HG02588 (cell line): ENCODE measurements around the gene RMND5B.
A peak's percentile ranks its signal among the peaks of the same experiment; 100 is the strongest.
"Not testable (repeated sequence)": the region's sequence is repeated elsewhere in the genome, so short reads cannot be mapped to it uniquely, and the experiment has no call there.

Source experiments
- ATAC-seq: cut with Tn5 transposase; IDR thresholded peaks from one replicate; pipeline ENCODE4 v1.9.1; 2021; ENCODE audit warnings: mild to moderate bottlenecking, moderate library complexity; ENCODE audit not compliant: unreplicated experiment

Gene RMND5B, protein sequence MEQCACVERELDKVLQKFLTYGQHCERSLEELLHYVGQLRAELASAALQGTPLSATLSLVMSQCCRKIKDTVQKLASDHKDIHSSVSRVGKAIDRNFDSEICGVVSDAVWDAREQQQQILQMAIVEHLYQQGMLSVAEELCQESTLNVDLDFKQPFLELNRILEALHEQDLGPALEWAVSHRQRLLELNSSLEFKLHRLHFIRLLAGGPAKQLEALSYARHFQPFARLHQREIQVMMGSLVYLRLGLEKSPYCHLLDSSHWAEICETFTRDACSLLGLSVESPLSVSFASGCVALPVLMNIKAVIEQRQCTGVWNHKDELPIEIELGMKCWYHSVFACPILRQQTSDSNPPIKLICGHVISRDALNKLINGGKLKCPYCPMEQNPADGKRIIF

DNA sequence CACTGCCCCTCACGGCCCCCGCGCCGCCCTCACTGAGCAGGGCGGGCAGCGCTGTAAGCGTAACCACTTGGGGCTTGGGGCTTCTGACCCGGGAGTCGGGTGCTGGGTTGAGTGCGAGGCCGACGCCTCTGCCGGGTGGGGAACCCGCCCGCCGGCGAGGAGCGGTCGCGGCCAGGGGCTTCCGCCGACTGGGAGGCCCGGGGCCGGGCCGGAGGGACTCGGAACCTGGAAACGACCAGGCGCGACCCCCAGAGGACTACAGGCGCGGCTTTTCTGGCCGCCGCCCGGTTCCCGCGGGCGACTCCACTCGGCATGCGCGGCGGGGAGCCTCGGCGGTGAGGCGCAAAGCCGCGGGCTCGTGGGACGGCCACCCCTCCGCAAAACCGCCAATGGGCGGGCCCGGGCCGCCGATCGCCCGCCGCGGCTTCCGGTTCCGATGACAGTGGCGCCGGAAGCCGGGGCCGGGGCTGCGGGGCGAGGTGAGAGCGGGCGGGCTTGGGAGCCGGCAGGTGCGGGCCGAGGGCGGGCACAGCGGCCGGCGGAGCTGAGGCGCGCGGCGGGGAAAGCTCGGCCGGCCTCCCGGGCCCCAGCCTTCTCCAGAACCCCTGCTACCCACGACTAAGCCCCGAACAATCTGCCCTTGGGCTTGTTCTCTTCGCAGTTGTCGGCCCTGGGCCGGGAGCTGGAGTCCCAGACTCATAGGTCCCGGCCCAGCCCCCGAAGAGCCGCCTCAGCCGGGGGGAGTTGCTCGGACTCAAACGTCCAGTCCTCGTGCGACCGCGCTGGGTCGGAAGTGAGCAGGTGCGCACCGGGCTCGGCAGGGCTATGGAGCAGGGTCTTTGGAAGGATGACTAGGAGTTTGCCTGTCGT is at the start of gene RMND5B:
TSS of gene RMND5B (plus strand) at position 439 of the 870 bp plus-strand sequence. CDS start 7,106 bp downstream, outside the sequence.
- peak; percentile 79 for ATAC-seq

DNA sequence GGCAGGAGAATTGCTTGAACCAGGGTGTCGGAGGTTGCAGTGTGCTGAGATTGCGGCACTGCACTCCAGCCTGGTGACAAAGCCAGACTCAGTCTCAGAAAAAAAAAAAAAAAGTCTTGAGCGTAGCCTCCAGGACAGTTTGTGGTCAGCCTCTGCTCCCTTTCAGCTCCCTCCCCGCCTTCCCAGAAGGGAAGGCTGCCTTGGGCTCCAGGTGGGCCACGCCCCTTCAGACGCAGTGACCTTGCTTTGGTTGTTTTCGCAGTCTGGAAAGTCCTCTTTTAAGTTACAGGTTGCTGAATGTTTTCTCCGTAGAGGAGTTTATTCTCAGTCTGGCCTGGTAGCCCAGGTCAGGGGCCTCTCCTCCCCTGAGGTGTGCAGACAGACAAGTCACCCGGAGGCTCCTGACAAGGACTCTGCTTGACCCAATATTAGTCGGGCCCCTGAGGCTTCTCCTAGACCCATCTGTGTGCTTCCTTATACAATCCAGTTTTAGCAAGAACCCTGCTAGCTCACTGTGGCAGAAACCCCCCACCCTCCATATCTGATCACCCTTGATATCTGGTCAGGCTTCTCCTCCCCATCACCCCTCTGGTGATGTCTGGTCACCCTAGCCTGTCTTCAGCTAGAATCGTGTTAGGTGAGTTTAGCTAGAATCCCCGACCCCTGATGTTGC is 49.1 kb upstream of the RMND5B start:
- ATAC-seq = no peak

DNA sequence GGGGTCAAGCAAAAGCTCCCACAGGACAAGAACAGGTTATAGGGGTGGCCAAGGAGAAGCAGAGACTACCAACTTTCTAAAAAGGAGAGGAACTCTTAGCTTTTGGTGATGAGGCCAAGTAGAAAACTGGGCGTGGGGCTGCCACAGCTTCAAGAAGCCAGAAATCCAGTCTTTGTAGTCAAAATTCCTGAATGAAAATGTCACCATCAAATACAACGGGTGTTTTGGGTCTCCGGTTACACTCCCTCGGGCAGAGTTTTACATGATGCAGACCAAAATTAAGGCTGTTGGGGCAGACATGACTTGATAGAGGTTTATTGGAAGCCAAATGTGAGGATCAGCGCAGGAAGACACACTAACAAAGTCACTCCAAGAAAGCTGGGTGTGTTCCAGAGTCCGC is 46.9 kb upstream of the RMND5B start:
- ATAC-seq = no peak

DNA sequence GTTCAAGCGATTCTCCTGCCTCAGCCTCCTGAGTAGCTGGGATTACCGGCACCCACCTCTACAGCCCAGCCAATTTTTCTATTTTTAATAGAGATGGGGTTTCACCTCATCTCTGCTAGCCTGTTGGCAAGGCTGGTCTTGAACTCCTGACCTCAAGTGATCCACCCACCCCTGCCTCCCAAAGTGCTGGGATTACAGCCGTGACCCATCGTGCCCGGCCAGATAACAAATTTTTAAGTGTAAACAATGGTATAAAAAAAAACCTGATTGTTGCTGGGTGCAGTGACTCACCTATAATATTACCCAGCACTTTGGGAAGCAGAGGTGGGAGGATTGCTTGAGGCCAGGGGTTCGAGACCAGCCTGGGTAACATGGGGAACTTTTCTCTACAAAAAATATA is 45.5 kb upstream of the RMND5B start:
- ATAC-seq = no peak

DNA sequence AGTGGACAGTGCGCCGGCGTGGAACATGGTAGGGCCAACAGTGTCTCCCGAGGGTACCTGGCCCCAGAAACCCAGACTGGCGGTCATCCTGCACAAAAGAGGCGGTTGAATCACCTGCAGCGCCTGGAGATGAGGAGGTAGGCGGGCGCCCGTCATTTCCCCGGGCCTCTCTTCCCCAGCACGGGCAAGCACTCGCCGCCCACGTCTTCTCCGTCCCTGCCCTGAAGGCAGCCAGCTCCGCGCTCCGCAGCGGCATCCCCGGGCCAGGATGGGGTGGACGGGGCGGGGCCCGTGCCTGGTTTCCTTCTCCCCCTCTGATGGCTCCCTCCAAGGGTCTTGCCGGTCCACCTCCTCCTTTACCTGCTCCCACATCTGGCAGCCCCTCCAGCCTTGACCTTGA is 44.5 kb upstream of the RMND5B start:
- ATAC-seq = no peak

DNA sequence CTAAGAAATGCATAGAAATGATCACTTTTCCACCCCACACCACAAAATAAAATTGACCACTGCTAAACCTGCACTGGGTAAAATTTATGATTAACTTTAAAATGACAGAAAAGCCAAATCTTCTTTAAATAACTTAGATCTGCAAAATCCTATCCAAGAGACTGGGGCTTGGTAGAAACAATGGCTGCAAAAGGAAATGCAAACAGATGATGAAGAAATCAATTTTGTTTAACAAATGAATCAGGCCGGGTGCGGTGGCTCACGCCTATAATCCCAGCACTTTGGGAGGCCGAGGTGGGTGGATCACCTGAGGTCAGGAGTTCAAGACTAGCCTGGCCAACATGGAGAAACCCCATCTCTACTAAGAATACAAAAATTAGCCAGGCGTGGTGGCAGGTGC is 43.6 kb upstream of the RMND5B start:
- not testable (repeated sequence) for ATAC-seq

DNA sequence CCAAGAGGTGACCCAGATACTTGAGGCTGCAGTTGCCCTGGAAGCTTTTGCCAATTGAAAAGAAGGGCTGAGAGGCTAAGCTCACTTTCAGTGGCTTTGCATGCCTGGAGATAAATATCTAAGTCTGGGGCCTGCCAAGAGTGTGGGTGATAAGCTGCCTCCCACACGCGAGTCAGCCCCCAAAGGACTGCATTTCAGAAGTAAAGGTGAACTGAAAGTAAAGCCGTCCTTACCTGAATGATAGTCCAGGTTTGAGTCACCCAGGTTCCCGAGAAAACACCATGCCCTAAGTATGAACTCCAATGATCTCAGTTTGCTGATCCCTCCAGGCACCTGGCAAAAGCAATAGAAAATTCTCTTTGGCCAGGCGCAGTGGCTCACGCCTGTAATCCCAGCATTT is 40.0 kb upstream of the RMND5B start:
- no peak for ATAC-seq

DNA sequence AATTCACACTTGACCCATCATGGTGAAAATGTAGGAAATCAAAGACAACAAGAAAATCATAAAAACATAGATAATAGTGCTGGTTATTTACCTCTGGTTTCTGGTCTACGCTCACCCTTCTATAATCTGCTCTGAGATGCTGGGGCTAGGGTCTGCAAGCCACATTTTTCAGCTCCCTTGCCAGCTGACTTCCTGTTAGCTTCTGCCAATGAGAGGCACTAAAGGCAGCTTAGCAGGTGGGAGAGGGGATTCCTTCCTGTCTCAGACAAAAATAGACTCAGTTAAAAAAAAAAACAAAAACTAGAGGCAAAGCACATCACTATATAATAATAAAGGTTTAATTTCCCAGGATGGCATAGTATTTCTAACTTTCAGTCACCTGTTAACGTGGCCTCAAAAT is 37.7 kb upstream of the RMND5B start:
- ATAC-seq = no peak

DNA sequence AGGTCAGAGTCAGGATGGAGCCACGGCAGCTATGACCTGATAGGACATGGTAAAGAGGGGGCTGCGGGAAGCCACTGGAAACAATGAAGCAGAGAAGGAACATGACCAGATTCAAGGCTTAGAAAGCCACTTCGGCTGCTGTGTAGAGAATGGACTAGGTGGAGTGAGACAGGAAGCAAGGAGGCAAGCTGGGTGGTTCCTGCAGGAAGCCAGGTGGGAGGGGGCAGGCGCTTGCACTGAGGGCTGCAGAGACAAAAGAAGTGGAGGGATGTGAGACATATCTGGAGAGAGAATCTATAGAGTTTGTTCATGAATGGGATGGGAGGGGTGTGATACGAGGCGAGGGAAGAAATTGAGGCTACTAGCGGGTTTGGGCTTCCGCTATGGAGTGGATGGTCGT is 36.5 kb upstream of the RMND5B start:
- ATAC-seq = no peak

DNA sequence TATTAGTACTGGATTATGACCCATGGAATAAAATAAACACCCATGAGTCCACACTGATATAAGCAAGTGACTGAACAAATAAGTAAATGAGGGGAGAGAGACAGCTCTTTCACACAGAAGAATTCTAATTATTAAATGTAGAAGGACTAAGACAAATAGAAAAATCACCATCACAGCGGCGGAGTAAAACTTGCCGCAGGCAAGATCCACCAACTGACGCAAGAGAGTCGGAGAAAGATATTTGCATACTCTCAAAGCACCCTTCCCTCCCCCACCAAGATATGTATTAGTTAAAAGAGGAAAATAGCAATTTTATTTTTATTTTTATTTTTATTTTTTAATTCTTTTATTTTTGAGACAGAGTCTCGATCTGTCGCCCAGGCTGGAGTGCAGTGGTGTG is 32.1 kb upstream of the RMND5B start:
- no peak for ATAC-seq

DNA sequence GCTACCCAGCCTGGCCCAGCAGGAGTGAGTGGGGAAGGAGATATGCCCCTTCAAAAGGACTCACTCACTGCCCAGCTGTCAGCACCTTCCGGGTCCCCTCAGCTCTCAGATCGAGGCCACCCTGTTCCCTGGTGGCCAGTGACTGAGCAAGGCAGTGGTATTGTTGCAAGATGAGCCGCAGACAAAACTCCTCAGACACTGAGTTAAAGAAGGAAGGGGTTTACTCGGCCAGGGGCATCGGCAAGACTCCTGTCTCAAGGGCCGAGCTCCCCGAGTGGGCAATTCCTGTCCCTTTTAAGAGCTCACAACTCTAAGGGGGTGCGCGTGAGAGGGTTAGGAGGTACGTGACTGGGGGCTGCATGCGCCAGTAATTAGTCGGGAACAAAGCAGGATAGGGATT is 27.2 kb upstream of the RMND5B start:
- no peak for ATAC-seq

DNA sequence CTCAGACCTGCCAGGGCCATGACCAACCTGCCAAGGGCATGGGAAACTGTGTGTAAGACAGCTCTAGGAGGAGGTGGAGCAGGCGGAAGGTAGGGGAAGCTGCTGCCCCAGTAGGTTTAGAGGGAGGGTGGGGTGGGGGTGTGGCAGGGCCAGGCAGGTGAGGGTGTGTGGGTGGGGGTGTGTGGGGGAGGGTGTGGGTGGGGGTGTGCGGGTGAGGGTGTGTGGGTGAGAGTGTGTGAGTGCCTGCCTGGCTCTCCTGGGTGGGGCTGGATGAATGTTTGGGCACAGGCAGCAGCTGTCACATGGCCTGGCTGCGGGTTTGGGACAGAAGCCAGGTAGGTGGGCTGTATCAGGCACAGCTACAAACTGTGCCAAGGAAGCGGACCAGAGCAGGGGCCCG is 26.3 kb upstream of the RMND5B start:
- ATAC-seq = no peak

DNA sequence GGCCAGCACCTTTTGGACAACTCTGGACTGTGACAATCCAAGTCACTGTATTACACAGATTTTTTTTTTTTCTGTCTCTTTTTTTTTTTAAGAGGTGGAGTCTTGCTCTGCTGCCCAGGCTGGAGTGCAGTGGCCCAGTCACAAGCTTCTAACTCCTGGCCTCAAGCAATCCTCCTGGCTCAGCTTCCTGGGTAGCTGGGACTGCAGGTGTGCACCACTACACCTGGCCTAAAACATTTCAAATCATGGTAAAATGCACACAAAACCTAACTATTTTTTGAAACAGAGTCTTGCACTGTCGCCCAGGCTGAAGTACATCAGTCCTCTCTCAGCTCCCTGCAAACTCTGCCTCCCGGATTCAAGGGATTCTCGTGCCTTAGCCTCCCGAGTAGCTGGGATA is 24.7 kb upstream of the RMND5B start:
- no peak for ATAC-seq

DNA sequence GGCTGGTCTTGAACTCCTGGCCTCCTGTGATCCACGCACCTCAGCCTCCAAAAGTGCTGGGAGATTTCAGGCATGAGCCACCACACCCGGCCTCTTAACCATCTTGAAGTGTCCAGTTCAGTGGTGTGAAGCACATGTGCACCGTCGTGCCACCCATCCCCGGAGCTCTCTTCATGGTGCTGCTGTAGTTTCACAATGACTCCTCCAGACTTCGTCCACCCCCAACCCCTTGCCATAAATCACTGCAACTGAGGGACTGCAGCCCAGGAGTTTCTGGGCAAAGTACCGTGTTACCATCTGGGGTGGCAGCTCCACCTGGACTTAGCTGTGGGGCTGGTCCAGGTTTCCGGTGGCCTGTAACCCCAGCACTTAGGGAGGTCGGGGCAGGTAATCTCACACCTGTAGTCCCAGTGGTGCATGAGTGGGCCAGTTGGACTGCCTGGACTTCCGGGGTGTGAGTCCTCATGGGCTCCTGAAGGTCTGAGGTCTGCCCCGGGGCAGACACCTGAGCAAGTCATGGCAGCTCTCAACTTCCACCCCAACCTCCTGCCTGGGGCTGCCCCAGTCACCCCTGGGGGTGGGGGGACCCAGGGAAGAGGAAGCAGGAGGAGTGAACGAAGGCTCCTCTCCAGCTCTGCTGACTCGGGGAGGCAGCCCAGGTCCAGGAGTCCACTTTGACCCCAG is 24.1 kb upstream of the RMND5B start:
- peak; percentile 55 for ATAC-seq

DNA sequence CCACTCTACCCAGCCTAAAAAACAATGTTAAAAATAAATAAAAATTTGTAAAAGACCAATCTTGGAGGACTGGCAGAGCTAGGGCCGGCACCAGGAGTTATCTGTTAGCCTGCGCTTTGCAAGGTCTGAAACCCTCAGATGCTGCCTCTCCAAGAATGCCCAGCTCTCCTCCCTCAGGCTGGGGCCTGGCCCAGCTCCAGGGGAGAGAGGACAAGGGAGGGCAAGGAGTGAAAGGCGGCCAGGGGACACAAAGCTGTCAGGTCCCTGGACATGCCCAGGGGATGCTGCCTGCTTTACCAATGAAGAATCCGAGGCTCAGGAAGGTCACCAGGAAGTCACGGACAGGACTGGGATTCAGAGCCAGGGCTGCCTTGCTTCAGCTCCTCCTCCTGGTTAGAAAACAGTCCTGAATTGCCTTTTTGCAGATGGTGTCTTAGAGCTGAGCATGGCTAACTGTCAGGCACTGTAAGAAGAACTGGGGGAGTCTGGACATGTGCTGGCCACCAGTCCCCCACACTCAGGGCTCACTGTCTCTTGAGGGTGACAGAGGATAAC is 23.0 kb upstream of the RMND5B start:
- no peak for ATAC-seq

DNA sequence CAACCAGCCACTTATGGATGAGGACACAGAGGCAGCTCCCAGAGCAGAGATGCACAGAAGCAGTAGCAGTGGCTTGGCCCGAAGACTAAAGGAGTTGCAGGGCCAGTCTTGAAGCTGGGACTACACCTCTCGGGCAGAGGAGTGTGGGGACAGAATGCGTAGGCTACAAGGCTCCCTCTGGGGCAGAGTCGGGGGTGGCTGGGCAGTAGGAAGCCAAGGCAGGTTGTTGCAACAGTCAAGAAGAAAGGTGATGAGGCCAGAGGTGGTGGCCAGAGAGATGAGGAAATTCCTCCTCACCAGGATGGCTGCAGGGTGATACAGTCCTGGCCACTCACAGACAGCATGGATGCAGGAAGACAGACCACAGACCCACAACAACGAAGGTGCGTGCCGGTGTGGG is 22.4 kb upstream of the RMND5B start:
- ATAC-seq = no peak

DNA sequence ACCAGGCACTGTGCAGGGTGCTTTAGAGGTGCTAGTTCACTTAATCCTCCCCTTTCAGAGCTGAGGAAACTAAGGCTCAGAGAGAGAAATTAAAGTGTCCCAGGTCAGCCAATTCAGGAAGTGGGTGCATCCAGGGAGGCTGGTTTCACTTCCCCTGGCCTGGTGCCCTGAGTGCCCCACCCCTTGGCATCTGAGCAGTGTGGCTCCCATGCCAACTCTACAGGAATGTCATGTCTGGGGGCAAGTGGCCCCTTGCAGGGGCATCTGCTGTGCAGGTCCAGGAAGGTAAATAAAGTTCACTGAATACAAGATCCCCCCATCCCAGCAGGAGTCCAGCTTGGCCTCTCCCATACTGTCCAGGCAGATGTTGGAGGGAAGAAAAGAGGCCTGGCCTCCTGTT is 21.8 kb upstream of the RMND5B start:
- ATAC-seq = no peak

DNA sequence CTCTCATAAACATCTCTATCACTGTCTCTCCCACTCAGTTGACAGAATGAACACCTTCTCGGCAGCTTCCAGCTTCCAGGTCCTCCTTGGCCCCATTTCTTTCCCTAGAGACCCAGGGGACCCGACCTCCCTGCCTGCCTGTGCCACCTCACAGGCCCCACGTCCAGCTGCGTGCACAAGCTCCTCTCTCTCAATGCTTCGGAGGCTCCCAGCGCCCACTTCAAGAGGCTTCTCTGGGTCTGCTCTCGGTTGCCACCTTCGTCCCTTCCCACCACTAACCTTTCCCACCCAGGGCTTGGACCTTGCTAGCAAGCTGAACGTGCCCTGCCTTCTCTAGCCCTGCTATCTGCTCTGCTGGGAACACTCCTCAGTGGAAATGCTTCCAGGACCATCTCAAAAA is 20.3 kb upstream of the RMND5B start:
- ATAC-seq = no peak

DNA sequence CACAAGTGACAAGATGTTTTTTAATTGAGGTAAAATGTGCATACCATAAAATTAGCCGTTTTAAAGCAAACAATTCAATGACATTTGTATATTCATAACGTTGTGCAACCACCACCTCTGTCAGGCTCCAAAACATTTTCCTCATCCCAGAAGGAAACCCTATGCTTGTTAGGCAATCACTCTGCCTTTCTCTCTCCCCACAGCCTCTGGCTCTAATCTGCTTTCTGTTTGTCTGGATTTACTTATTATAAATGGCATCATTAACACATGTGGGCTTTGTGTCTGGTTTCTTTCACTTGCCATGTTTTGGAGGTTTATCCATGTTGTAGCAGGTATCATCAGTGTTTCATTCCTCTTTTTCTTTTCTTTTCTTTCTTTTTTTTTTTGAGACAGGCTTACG is 18.9 kb upstream of the RMND5B start:
- ATAC-seq = no peak

DNA sequence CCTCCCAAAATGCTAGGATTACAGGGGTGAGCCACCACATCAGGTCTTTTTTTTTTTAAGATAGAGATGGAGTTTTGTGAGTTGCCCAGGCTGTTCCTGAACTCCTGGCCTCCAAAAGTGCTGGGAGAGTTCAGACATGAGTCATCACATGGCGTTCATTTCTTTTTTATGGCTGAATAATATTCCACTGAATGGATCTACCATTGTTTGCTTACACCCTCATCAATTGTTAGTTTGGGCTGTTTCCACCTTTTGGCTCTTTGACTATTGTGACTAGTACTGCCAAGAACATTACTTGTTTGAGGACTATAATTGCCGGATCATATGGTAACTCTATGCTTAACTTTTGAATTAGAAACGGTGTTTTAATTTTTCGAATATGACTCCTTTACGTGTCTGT is 18.3 kb upstream of the RMND5B start:
- no peak for ATAC-seq
